ENCODE measurements around the gene CCSER2.

CCSER2 gene

DNA sequence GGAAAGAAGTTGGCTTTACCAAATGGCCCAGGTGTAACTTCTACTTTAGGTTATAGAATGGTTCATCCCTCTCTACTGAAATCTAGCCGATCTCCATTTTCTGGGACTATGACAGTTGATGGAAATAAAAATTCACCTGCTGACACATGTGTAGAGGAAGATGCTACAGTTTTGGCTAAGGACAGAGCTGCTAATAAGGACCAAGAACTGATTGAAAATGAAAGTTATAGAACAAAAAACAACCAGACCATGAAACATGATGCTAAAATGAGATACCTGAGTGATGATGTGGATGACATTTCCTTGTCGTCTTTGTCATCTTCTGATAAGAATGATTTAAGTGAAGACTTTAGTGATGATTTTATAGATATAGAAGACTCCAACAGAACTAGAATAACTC, 43.6 kb downstream of the CCSER2 start:
- no peak overlapping the region for H3K4me3 ChIP-seq (replicated peaks; ENCODE audit: low read depth, low read length)
- no peak for TF ChIP-seq CTCF (IDR thresholded peaks at IDR 0.05; ENCODE audit: low read length, missing control alignments)
- no peak for DNase-seq (ENCODE audit: low read depth)

GRCh38 chr10:84373000-84373399, 44.6 kb downstream of the CCSER2 start:
- no peak overlapping the region for H3K4me3 ChIP-seq (replicated peaks; ENCODE audit: low read depth, low read length)
- no peak for TF ChIP-seq CTCF (IDR thresholded peaks at IDR 0.05; ENCODE audit: low read length, missing control alignments)
- no peak for DNase-seq (ENCODE audit: low read depth)

GRCh38 chr10:84374455-84374854, 46.1 kb downstream of the CCSER2 start:
- H3K4me3 ChIP-seq (replicated peaks; ENCODE audit: low read depth, low read length): no peak overlapping the region
- TF ChIP-seq CTCF (IDR thresholded peaks at IDR 0.05; ENCODE audit: low read length, missing control alignments): no peak
- no peak for DNase-seq (ENCODE audit: low read depth)

- H3K4me3 ChIP-seq (replicated peaks; ENCODE audit: low read depth, low read length): no peak overlapping the region
- TF ChIP-seq CTCF (IDR thresholded peaks at IDR 0.05; ENCODE audit: low read length, missing control alignments): peak; percentile 68
- peak; percentile 81 for DNase-seq (ENCODE audit: low read depth)
Observed at GRCh38 chr10:84375011-84375410, 46.6 kb downstream of the CCSER2 start.

DNA sequence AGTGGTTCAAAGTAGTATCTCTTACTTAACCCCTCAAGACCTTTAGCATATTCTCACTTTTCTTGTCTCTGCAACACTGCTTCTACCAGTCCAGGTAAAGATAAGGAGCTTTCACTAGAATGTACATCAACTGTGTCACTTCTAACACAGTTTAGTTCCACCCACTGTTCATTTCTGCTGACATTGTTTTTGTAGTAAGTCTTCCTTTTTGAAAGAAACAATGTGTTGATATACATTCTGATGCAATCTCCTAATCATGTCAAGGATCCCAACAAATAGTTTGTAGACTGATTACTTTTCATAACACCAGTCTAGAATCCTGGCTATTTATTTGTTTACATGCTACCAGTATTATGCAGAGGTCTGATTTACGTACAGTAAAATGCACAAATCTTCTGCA, 47.5 kb downstream of the CCSER2 start:
- no peak for TF ChIP-seq CTCF (IDR thresholded peaks at IDR 0.05; ENCODE audit: low read length, missing control alignments)
- no peak overlapping the region for H3K4me3 ChIP-seq (replicated peaks; ENCODE audit: low read depth, low read length)
- DNase-seq (ENCODE audit: low read depth): no peak

DNA sequence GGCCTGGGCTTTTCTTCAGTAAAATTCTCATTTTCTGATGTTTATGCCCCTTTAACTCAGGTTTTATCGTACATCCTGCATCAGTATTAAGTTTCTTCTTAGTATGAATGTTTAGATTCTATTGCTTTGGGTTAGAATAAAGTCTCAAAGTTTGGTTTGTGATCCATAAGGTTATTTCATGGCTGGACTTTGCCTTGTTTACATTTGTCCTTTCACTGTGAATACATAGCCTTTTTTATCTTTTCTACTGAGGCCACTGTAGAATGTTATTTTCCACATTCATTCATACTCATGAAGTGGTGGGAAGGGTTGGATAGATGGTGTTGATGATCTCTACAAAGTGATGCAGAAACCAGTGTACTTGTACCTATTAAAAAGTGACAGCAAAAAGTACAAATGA, 59.8 kb downstream of the CCSER2 start:
- H3K4me3 ChIP-seq (replicated peaks; ENCODE audit: low read depth, low read length): no peak overlapping the region
- no peak for DNase-seq (ENCODE audit: low read depth)
- TF ChIP-seq CTCF (IDR thresholded peaks at IDR 0.05; ENCODE audit: low read length, missing control alignments): no peak

DNA sequence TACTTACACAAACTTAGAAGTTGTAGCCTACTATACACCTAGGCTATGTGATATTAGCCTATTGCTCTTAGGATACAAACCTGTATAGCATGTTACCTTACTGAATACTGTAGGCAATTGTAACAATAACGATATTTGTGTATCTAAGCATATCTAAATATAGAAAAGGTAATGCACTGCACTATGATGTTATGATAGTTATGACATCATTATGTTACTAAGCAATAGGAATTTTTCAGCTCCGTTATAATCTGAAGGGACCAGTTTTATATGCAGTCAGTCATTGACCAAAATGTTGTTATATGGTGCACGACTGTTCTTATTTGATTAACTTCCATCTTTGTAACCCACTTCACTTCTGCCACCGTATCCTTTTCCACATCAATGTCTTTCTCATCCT, 62.0 kb downstream of the CCSER2 start:
- no peak overlapping the region for H3K4me3 ChIP-seq (replicated peaks; ENCODE audit: low read depth, low read length)
- TF ChIP-seq CTCF (IDR thresholded peaks at IDR 0.05; ENCODE audit: low read length, missing control alignments): no peak
- DNase-seq (ENCODE audit: low read depth): no peak
